ENCODE measurements around the gene PRSS50.

PRSS50 gene

GRCh38 chr3:46725621-46726314, 8.1 kb upstream of the PRSS50 start:
- peak; percentile 64 for DNase-seq

- DNase-seq, result no peak
These were observed 6.8 kb upstream of the PRSS50 start for GRCh38 chr3:46724424-46724823.

- no peak for DNase-seq
These were observed 4.8 kb upstream of the PRSS50 start for GRCh38 chr3:46722443-46722842.

GRCh38 chr3:46721009-46721408, 3.3 kb upstream of the PRSS50 start:
- DNase-seq, result no peak

GRCh38 chr3:46719735-46720271, 2.1 kb upstream of the PRSS50 start:
- DNase-seq, result no peak

GRCh38 chr3:46719044-46719565, 1.4 kb upstream of the PRSS50 start:
- no peak for DNase-seq

- no peak for DNase-seq
These were observed 918 bp downstream of the PRSS50 start for GRCh38 chr3:46716461-46717441.

- no peak for DNase-seq
These were observed 2.0 kb downstream of the PRSS50 start for GRCh38 chr3:46715507-46716175.

- no peak for DNase-seq
These were observed 2.8 kb downstream of the PRSS50 start for GRCh38 chr3:46714728-46715506.

- no peak for DNase-seq
These were observed 3.6 kb downstream of the PRSS50 start for GRCh38 chr3:46713898-46714552.

- no peak for DNase-seq
These were observed 4.4 kb downstream of the PRSS50 start for GRCh38 chr3:46713050-46713897.

- no peak for DNase-seq
These were observed 5.2 kb downstream of the PRSS50 start for GRCh38 chr3:46712191-46713049.

GRCh38 chr3:46711760-46712159, 5.9 kb downstream of the PRSS50 start:
- DNase-seq, result no peak

- DNase-seq, result no peak
These were observed 6.4 kb downstream of the PRSS50 start for GRCh38 chr3:46711305-46711704.

- no peak for DNase-seq
These were observed 6.9 kb downstream of the PRSS50 start for GRCh38 chr3:46710671-46711295.

GRCh38 chr3:46710229-46710628, 7.4 kb downstream of the PRSS50 start:
- DNase-seq, result no peak

- no peak for DNase-seq
These were observed 7.9 kb downstream of the PRSS50 start for GRCh38 chr3:46709721-46710120.

GRCh38 chr3:46709157-46709654, 8.5 kb downstream of the PRSS50 start:
- DNase-seq, result no peak
